ENCODE results near the gene CPXM1. TPM values are rescaled to one million over a fixed set of nuclear protein-coding genes. Genes with fewer than 3 reads are reported as not detected.

The CPXM1 gene
- total and polyA plus RNA-seq, 8 donors: 0.28 to 10.6 (median 2.0) TPM

- H3K4me3 ChIP-seq: no peak overlapping the region
- FAIRE-seq: no peak
- H3K36me3 ChIP-seq: no peaks in the 10 kb centered on the region
- no peak for TF ChIP-seq CTCF (IDR thresholded peaks at IDR 0.05)
- no peaks in the 10 kb centered on the region for H3K4me1 ChIP-seq
- H3K27me3 ChIP-seq: no peaks in the 10 kb centered on the region
- ATAC-seq: no peak
- WGBS, 2 donors: 63 to 74% methylated on average over 6 of the region's 6 CpGs
- DNase-seq: no peak
- H3K9me3 ChIP-seq: no peaks in the 10 kb centered on the region
- intact Hi-C loops (cut with DNase I): no loop called here
- no peak overlapping the region for H3K27ac ChIP-seq
These were observed 16.4 kb downstream of the CPXM1 start for GRCh38 chr20:2783908-2784566.

- no peak for TF ChIP-seq CTCF (IDR thresholded peaks at IDR 0.05)
- no peaks in the 10 kb centered on the region for H3K4me1 ChIP-seq
- WGBS, 2 donors: 21 to 33% methylated on average over 3 of the region's 3 CpGs
- intact Hi-C loops (cut with DNase I): no loop called here
- no peak for ATAC-seq
- no peaks in the 10 kb centered on the region for H3K27me3 ChIP-seq
- H3K4me3 ChIP-seq: no peak overlapping the region
- DNase-seq: no peak
- no peak overlapping the region for H3K27ac ChIP-seq
- FAIRE-seq: no peak
- H3K36me3 ChIP-seq: no peaks in the 10 kb centered on the region
- no peaks in the 10 kb centered on the region for H3K9me3 ChIP-seq
These were observed 19.5 kb downstream of the CPXM1 start for GRCh38 chr20:2780948-2781347.

- Histone ChIP-seq H3K36me3 (no peaks in the 10 kb centered on the region), H3K9me3 (no peaks in the 10 kb centered on the region), H3K27ac (no peak overlapping the region), H3K4me3 (no peak overlapping the region), H3K27me3 (no peaks in the 10 kb centered on the region), H3K4me1 (no peaks in the 10 kb centered on the region)
- FAIRE-seq: no peak
- intact Hi-C loops (cut with DNase I): no loop called here
- no peak for TF ChIP-seq CTCF (IDR thresholded peaks at IDR 0.05)
- no peak for ATAC-seq
- WGBS, 2 donors: 72 to 81% methylated on average over 10 of the region's 10 CpGs
- no peak for DNase-seq
These were observed 21.7 kb downstream of the CPXM1 start for GRCh38 chr20:2778602-2779321.

- H3K9me3 ChIP-seq: no peaks in the 10 kb centered on the region
These were observed 25.3 kb downstream of the CPXM1 start for GRCh38 chr20:2775139-2775538.

More at GRCh38 chr20:2775139-2775538, 25.3 kb downstream of the CPXM1 start:
- intact Hi-C loops (cut with DNase I): no loop called here
- Histone ChIP-seq H3K4me3 (no peak overlapping the region), H3K36me3 (no peaks in the 10 kb centered on the region), H3K4me1 (no peaks in the 10 kb centered on the region), H3K27ac (no peak overlapping the region), H3K27me3 (no peaks in the 10 kb centered on the region)
- no peak for TF ChIP-seq CTCF (IDR thresholded peaks at IDR 0.05)
- 82 to 86% methylated on average over 3 of the region's 3 CpGs for WGBS, 2 donors
- FAIRE-seq: no peak
- DNase-seq: no peak
- no peak for ATAC-seq
